Natural killer cell (primary cell): ENCODE measurements around the gene PLCH1. TPM values are rescaled to one million over a fixed set of nuclear protein-coding genes. Genes with fewer than 3 reads are reported as not detected.

Source experiments
- ATAC-seq, 3 donors: fragments of 150-1000 bp in 2 of 3; fragments of 200-7000 bp in 1 of 3; cut with Tn5 transposase; 1 replicate in 1 of 3; 2 replicates in 2 of 3; pipeline ENCODE4 v1.10.0; 2021; ENCODE audit warnings: mild to moderate bottlenecking in 2 of 3, moderate library complexity in 2 of 3
- DNase-seq, 2 donors: peaks; one replicate each; pipeline versions ENCODE4 v3.0.0 to v3.0.0-alpha.2; 2013 to 2021; ENCODE audit warnings: mixed read lengths in 1 of 2
- H3K27ac ChIP-seq: one replicate; pipeline ENCODE4 v1.5.1; 2013; ENCODE audit warnings: mild to moderate bottlenecking, low read length
- H3K27me3 ChIP-seq: one replicate; pipeline ENCODE4 v1.6.1; 2013; ENCODE audit warnings: low read length; ENCODE audit not compliant: control insufficient read depth, insufficient read depth
- H3K36me3 ChIP-seq: one replicate; pipeline ENCODE4 v1.6.1; 2013; ENCODE audit warnings: low read length; ENCODE audit not compliant: control insufficient read depth, insufficient read depth
- H3K4me1 ChIP-seq: one replicate; pipeline ENCODE4 v1.6.1; 2013; ENCODE audit warnings: low read length; ENCODE audit not compliant: control insufficient read depth, insufficient read depth
- H3K4me3 ChIP-seq: one replicate; pipeline ENCODE4 v1.5.1; 2013; ENCODE audit warnings: low read length
- H3K9me3 ChIP-seq: one replicate; pipeline ENCODE4 v1.6.1; 2013; ENCODE audit warnings: low read length; ENCODE audit not compliant: control insufficient read depth, insufficient read depth
- H3K27ac Mint-ChIP-seq, 2 donors: one replicate each; pipeline ENCODE4 v1.8.0; 2022; ENCODE audit warnings: mild to moderate bottlenecking in 2 of 2, mixed read lengths in 2 of 2, moderate library complexity in 1 of 2
- H3K27me3 Mint-ChIP-seq, 2 donors: one replicate each; pipeline ENCODE4 v1.8.0; 2022; ENCODE audit warnings: low read depth in 2 of 2, mixed read lengths in 2 of 2
- H3K36me3 Mint-ChIP-seq: one replicate; pipeline ENCODE4 v1.8.0; 2022; ENCODE audit warnings: mixed read lengths
- H3K4me1 Mint-ChIP-seq, 2 donors: one replicate each; pipeline ENCODE4 v1.8.0; 2022; ENCODE audit warnings: mixed read lengths in 2 of 2
- H3K4me3 Mint-ChIP-seq: one replicate; pipeline ENCODE4 v1.8.0; 2022; ENCODE audit warnings: mild to moderate bottlenecking, moderate library complexity, mixed read lengths
- H3K9me3 Mint-ChIP-seq, 2 donors: one replicate each; pipeline ENCODE4 v1.8.0; 2022; ENCODE audit warnings: mixed read lengths in 2 of 2
- CTCF ChIP-seq: fragments of 200-600 bp; IDR thresholded peaks from one replicate; pipeline ENCODE4 v1.8.0; 2022; ENCODE audit warnings: antibody characterized with exemption
- WGBS: methylation state at CpG from one replicate; pipeline ENCODE4 v1.1.7; 2013; ENCODE audit warnings: missing lambda C conversion rate; ENCODE audit not compliant: insufficient coverage; 5-methylcytosine and 5-hydroxymethylcytosine counted together
- intact Hi-C: fragments of 100-400 bp; cut with micrococcal nuclease; formaldehyde crosslinking; loops from one replicate; pipeline ENCODE4 v1.14.2; 2022
- total RNA-seq, 4 donors: library from RNA; stranded (reverse); fragments of 120-200 nt in 1 of 4; gene quantifications; one replicate each; pipeline versions ENCODE4 v1.2.3 to v1.2.4, GENCODE V29; 2013 to 2022

The PLCH1 gene
- total RNA-seq, 3 donors from 2014 or later (not counting 1 experiment from before 2014, with no cell fraction given) = 0.05 to 0.26 (median 0.08) TPM

GRCh38 chr3:155420881-155421486 is 323.9 kb downstream of the PLCH1 start:
- Mint-ChIP-seq H3K27me3 (no peaks in the 10 kb centered on the region), H3K27ac (no peak overlapping the region), H3K36me3 (no peaks in the 10 kb centered on the region), H3K4me1 (no peaks in the 10 kb centered on the region), H3K4me3 (no peak overlapping the region), H3K9me3 (peaks cover 0 to 3% of the 10 kb centered on the region in 2 donors)
- Histone ChIP-seq H3K36me3 (no peaks in the 10 kb centered on the region), H3K4me3 (no peak overlapping the region), H3K27ac (no peak overlapping the region), H3K27me3 (no peaks in the 10 kb centered on the region), H3K9me3 (no peaks in the 10 kb centered on the region), H3K4me1 (no peaks in the 10 kb centered on the region)
- no peak for ATAC-seq
- WGBS = no CpG with 5 or more reads among the region's 1 CpG
- intact Hi-C loops = no loop called here
- TF ChIP-seq CTCF = no peak
- no peak for DNase-seq

GRCh38 chr3:155420406-155420805 is 324.5 kb downstream of the PLCH1 start:
- 91% methylated on average over 2 of the region's 4 CpGs for WGBS
- Histone ChIP-seq H3K4me3 (no peak overlapping the region), H3K4me1 (no peaks in the 10 kb centered on the region), H3K27ac (no peak overlapping the region), H3K9me3 (no peaks in the 10 kb centered on the region), H3K36me3 (no peaks in the 10 kb centered on the region), H3K27me3 (no peaks in the 10 kb centered on the region)
- intact Hi-C loops = no loop called here
- ATAC-seq = no peak
- no peaks in the 10 kb centered on the region for H3K27me3 Mint-ChIP-seq
- peaks cover 0 to under 1% of the 10 kb centered on the region in 2 donors for H3K9me3 Mint-ChIP-seq
- H3K36me3 Mint-ChIP-seq = no peaks in the 10 kb centered on the region
- TF ChIP-seq CTCF = no peak
- H3K4me3 Mint-ChIP-seq = no peak overlapping the region
- no peak for DNase-seq
- H3K4me1 Mint-ChIP-seq = no peaks in the 10 kb centered on the region
- no peak overlapping the region for H3K27ac Mint-ChIP-seq

GRCh38 chr3:155418407-155418806 is 326.5 kb downstream of the PLCH1 start:
- H3K4me3 ChIP-seq = no peak overlapping the region
- H3K27me3 ChIP-seq = no peaks in the 10 kb centered on the region
- no peak for TF ChIP-seq CTCF
- no peaks in the 10 kb centered on the region for H3K4me1 Mint-ChIP-seq
- H3K27ac ChIP-seq = no peak overlapping the region
- 81% methylated on average over 2 of the region's 2 CpGs for WGBS
- H3K27me3 Mint-ChIP-seq = no peaks in the 10 kb centered on the region
- intact Hi-C loops = no loop called here
- H3K9me3 ChIP-seq = no peaks in the 10 kb centered on the region
- H3K9me3 Mint-ChIP-seq = no peaks in the 10 kb centered on the region
- H3K4me1 ChIP-seq = no peaks in the 10 kb centered on the region
- H3K36me3 ChIP-seq = no peaks in the 10 kb centered on the region
- ATAC-seq (no peak), DNase-seq (no peak)
- no peak overlapping the region for H3K4me3 Mint-ChIP-seq
- no peaks in the 10 kb centered on the region for H3K36me3 Mint-ChIP-seq
- no peak overlapping the region for H3K27ac Mint-ChIP-seq

GRCh38 chr3:155417119-155417517 is 327.8 kb downstream of the PLCH1 start:
- Mint-ChIP-seq H3K27me3 (no peaks in the 10 kb centered on the region), H3K4me1 (no peaks in the 10 kb centered on the region), H3K4me3 (no peak overlapping the region), H3K27ac (no peak overlapping the region), H3K9me3 (no peaks in the 10 kb centered on the region), H3K36me3 (no peaks in the 10 kb centered on the region)
- H3K4me3 ChIP-seq = no peak overlapping the region
- no peaks in the 10 kb centered on the region for H3K36me3 ChIP-seq
- H3K9me3 ChIP-seq = no peaks in the 10 kb centered on the region
- no peaks in the 10 kb centered on the region for H3K27me3 ChIP-seq
- intact Hi-C loops = no loop called here
- no peak overlapping the region for H3K27ac ChIP-seq
- DNase-seq = no peak
- no peak for TF ChIP-seq CTCF
- 70% methylated on average over 1 of the region's 3 CpGs for WGBS
- ATAC-seq = no peak
- H3K4me1 ChIP-seq = no peaks in the 10 kb centered on the region
